Measurements from ENCODE around the gene FEV. TPM values are rescaled to one million over a fixed set of nuclear protein-coding genes. Genes with fewer than 3 reads are reported as not detected.

The FEV gene
- total RNA-seq, 2 donors from 2014 or later: 1.8 to 25.9 TPM

DNA sequence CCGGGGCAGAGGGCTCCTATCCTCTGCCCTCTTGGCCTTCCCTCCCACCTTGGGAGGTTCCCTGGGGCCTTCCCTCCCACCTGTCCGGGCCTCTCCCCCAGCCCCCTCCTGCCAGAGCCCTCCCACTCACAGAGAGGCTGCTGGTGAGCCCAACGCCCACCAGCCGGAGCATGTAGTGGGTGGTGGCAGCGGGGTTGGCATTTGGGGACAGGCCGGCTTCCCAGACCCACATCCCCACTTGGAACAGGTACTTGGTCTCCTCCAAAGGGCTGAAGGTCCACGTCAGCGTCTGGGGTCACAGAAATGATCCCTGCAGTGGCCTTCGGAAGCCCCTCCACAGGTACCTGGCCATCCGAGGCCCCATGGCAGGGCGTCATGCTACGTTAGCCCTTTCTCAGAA lies 37.1 kb upstream of the FEV start:
- intact Hi-C loops (cut with DNase I): no loop called here
- Histone ChIP-seq H3K4me1 (replicated peaks) (no peaks in the 10 kb centered on the region), H3K27me3 (replicated peaks; ENCODE audit: insufficient read depth) (no peaks in the 10 kb centered on the region), H3K9me3 (no peaks in the 10 kb centered on the region), H3K27ac (no peak overlapping the region), H3K36me3 (no peaks in the 10 kb centered on the region), H3K4me3 (no peak overlapping the region)
- WGBS: 91% methylated on average over 12 of the region's 12 CpGs
- TF ChIP-seq, protein P1, sequence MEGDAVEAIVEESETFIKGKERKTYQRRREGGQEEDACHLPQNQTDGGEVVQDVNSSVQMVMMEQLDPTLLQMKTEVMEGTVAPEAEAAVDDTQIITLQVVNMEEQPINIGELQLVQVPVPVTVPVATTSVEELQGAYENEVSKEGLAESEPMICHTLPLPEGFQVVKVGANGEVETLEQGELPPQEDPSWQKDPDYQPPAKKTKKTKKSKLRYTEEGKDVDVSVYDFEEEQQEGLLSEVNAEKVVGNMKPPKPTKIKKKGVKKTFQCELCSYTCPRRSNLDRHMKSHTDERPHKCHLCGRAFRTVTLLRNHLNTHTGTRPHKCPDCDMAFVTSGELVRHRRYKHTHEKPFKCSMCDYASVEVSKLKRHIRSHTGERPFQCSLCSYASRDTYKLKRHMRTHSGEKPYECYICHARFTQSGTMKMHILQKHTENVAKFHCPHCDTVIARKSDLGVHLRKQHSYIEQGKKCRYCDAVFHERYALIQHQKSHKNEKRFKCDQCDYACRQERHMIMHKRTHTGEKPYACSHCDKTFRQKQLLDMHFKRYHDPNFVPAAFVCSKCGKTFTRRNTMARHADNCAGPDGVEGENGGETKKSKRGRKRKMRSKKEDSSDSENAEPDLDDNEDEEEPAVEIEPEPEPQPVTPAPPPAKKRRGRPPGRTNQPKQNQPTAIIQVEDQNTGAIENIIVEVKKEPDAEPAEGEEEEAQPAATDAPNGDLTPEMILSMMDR (IDR thresholded peaks at IDR 0.05): no peak
- no peak for TF ChIP-seq POLR2A (IDR thresholded peaks at IDR 0.05)
- no peak for TF ChIP-seq POLR2AphosphoS5 (IDR thresholded peaks at IDR 0.05)
- DNase-seq (ENCODE audit: low spot score): no peak

GRCh38 chr2:219021591-219021990 lies 36.6 kb upstream of the FEV start:
- Histone ChIP-seq H3K27me3 (replicated peaks; ENCODE audit: insufficient read depth) (no peaks in the 10 kb centered on the region), H3K4me1 (replicated peaks) (no peaks in the 10 kb centered on the region), H3K4me3 (no peak overlapping the region), H3K36me3 (no peaks in the 10 kb centered on the region), H3K27ac (no peak overlapping the region), H3K9me3 (no peaks in the 10 kb centered on the region)
- no peak for DNase-seq (ENCODE audit: low spot score)
- WGBS: 54% methylated on average over 9 of the region's 9 CpGs
- TF ChIP-seq, protein P1 (IDR thresholded peaks at IDR 0.05): no peak
- TF ChIP-seq POLR2A (IDR thresholded peaks at IDR 0.05) (no peak), POLR2AphosphoS5 (IDR thresholded peaks at IDR 0.05) (no peak)
- intact Hi-C loops (cut with DNase I): no loop called here

GRCh38 chr2:219020604-219021365 lies 35.8 kb upstream of the FEV start:
- no peaks in the 10 kb centered on the region for H3K36me3 ChIP-seq
- H3K27ac ChIP-seq: no peak overlapping the region
- H3K4me1 ChIP-seq (replicated peaks): no peaks in the 10 kb centered on the region
- TF ChIP-seq POLR2A (IDR thresholded peaks at IDR 0.05) (no peak), POLR2AphosphoS5 (IDR thresholded peaks at IDR 0.05) (no peak)
- TF ChIP-seq, protein P1 (IDR thresholded peaks at IDR 0.05): no peak
- H3K9me3 ChIP-seq: no peaks in the 10 kb centered on the region
- WGBS: 65% methylated on average over 11 of the region's 11 CpGs
- H3K27me3 ChIP-seq (replicated peaks; ENCODE audit: insufficient read depth): no peaks in the 10 kb centered on the region
- no peak for DNase-seq (ENCODE audit: low spot score)
- intact Hi-C loops (cut with DNase I): no loop called here
- no peak overlapping the region for H3K4me3 ChIP-seq

GRCh38 chr2:219019436-219019835 lies 34.5 kb upstream of the FEV start:
- no peaks in the 10 kb centered on the region for H3K4me1 ChIP-seq (replicated peaks)
- 87% methylated on average over 6 of the region's 6 CpGs for WGBS
- H3K27ac ChIP-seq: no peak overlapping the region
- no peak overlapping the region for H3K4me3 ChIP-seq
- TF ChIP-seq POLR2AphosphoS5 (IDR thresholded peaks at IDR 0.05): no peak
- no peak for TF ChIP-seq POLR2A (IDR thresholded peaks at IDR 0.05)
- TF ChIP-seq, protein P1 (IDR thresholded peaks at IDR 0.05): no peak
- no peak for DNase-seq (ENCODE audit: low spot score)
- no peaks in the 10 kb centered on the region for H3K9me3 ChIP-seq
- intact Hi-C loops (cut with DNase I): no loop called here
- no peaks in the 10 kb centered on the region for H3K36me3 ChIP-seq
- H3K27me3 ChIP-seq (replicated peaks; ENCODE audit: insufficient read depth): no peaks in the 10 kb centered on the region

- intact Hi-C loops (cut with DNase I): no loop called here
- TF ChIP-seq POLR2AphosphoS5 (IDR thresholded peaks at IDR 0.05) (no peak), POLR2A (IDR thresholded peaks at IDR 0.05) (no peak)
- TF ChIP-seq, protein P1 (IDR thresholded peaks at IDR 0.05): no peak
Measured at GRCh38 chr2:219018726-219019125, 33.7 kb upstream of the FEV start.

More at GRCh38 chr2:219018726-219019125, 33.7 kb upstream of the FEV start:
- no peak overlapping the region for H3K27ac ChIP-seq
- DNase-seq (ENCODE audit: low spot score): no peak
- H3K4me1 ChIP-seq (replicated peaks): no peaks in the 10 kb centered on the region
- H3K4me3 ChIP-seq: no peak overlapping the region
- H3K36me3 ChIP-seq: no peaks in the 10 kb centered on the region
- no peaks in the 10 kb centered on the region for H3K27me3 ChIP-seq (replicated peaks; ENCODE audit: insufficient read depth)
- 76% methylated on average over 10 of the region's 10 CpGs for WGBS
- H3K9me3 ChIP-seq: no peaks in the 10 kb centered on the region

Data from prostate gland (tissue), 2 donors.